ENCODE data around the gene MRPS6.

DNA sequence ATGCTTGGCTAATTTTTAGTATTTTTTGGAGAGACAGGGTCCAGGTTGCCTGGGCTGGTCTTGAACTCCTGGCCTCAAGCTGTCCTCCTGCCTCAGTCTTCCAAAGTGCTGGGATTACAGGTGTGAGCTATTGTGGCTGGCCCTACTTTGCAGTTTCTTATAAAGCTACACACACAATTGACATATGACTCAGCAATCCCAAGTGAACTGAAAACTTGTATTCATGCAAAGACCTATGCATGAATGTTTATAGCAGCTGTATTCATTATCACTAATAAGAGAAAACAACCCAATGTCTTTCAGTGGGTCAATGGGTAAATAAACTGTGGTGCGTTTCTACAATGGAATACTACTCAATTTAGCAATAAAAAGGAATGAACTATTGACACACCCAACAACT is 103.1 kb downstream of the MRPS6 start:
- TF ChIP-seq CTCF (IDR thresholded peaks at IDR 0.05) = no peak
- TF ChIP-seq POLR2A (IDR thresholded peaks at IDR 0.05) = no peak
